Coronary artery (tissue), 2 donors: ENCODE results near the gene VSIG4.
"Not testable (repeated sequence)": the region's sequence is repeated elsewhere in the genome, so short reads cannot be mapped to it uniquely, and the experiment has no call there.

ENCODE experiments used
- DNase-seq: peaks from one replicate; pipeline ENCODE4 v3.0.0-alpha.2; 2017; ENCODE audit warnings: low spot score
- H3K27ac ChIP-seq, 2 donors: fragments of 200-600 bp; sonication (generic); one replicate each; pipeline ENCODE4 v1.5.1; 2016 to 2019
- H3K4me3 ChIP-seq: fragments of 200-600 bp; sonication (generic); 2 replicates; pipeline ENCODE4 v1.5.1; 2016; ENCODE audit warnings: mild to moderate bottlenecking, moderate library complexity
- CTCF ChIP-seq: fragments of 200-600 bp; sonication (generic); IDR thresholded peaks from one replicate; pipeline ENCODE4 v1.5.1; 2019; ENCODE audit warnings: antibody characterized with exemption

The VSIG4 gene

GRCh38 chrX:66039944-66040343 lies at the start of gene VSIG4:
Gene VSIG4, minus strand, starts transcription at chrX:66040080. Its CDS starts 82 bp downstream, at chrX:66039998.
- Histone ChIP-seq H3K4me3 (peak within 1 kb of the TSS; percentile 9), H3K27ac (peak within 1 kb of the TSS in 1 of 2 donors; percentile 5)
- no peak for DNase-seq
- TF ChIP-seq CTCF = no peak

- Histone ChIP-seq H3K4me3 (no peak overlapping the region), H3K27ac (no peak overlapping the region)
- TF ChIP-seq CTCF = no peak
Measured at GRCh38 chrX:66076801-66077200, 36.9 kb upstream of the VSIG4 start.

GRCh38 chrX:66074920-66075879 lies 35.3 kb upstream of the VSIG4 start:
- DNase-seq = peak; percentile 72

More at GRCh38 chrX:66076801-66077200, 36.9 kb upstream of the VSIG4 start:
- DNase-seq = no peak

GRCh38 chrX:66071126-66071525 lies 31.2 kb upstream of the VSIG4 start:
- DNase-seq = no peak
- TF ChIP-seq CTCF = no peak
- no peak overlapping the region for H3K4me3 ChIP-seq
- H3K27ac ChIP-seq = no peak overlapping the region

More at GRCh38 chrX:66074920-66075879, 35.3 kb upstream of the VSIG4 start:
- peak overlapping the region in 1 of 2 donors; percentile 64 for H3K27ac ChIP-seq
- H3K4me3 ChIP-seq = no peak overlapping the region
- no peak for TF ChIP-seq CTCF

GRCh38 chrX:66064261-66064660 lies 24.4 kb upstream of the VSIG4 start:
- Histone ChIP-seq H3K4me3 (no peak overlapping the region), H3K27ac (no peak overlapping the region)
- no peak for DNase-seq
- no peak for TF ChIP-seq CTCF

- H3K4me3 ChIP-seq, DNase-seq, H3K27ac ChIP-seq: not testable (repeated sequence)
Measured at GRCh38 chrX:66057019-66057418, 17.1 kb upstream of the VSIG4 start.

GRCh38 chrX:66054978-66055377 lies 15.1 kb upstream of the VSIG4 start:
- no peak for DNase-seq
- no peak overlapping the region for H3K4me3 ChIP-seq
- no peak for TF ChIP-seq CTCF
- H3K27ac ChIP-seq = peak overlapping the region in 1 of 2 donors; percentile 55
